WTC11 (cell line): ENCODE results near the gene KLHDC8A.
"Not testable (repeated sequence)": the region's sequence is repeated elsewhere in the genome, so short reads cannot be mapped to it uniquely, and the experiment has no call there.

ENCODE experiments used
- ATF3 ChIP-seq: sonication (generic); formaldehyde crosslinking; conservative IDR thresholded peaks from 2 replicates; pipeline ENCODE4 v1.8.1; 2022; ENCODE audit warnings: mild to moderate bottlenecking, missing genetic modification reagents
- CTCF ChIP-seq: fragments of 200-600 bp; IDR thresholded peaks from 2 replicates; pipeline ENCODE4 v1.8.0; 2022; ENCODE audit warnings: antibody characterized with exemption
- E2F1 ChIP-seq: sonication (generic); formaldehyde crosslinking; IDR thresholded peaks from 2 replicates; pipeline ENCODE4 v1.8.0; 2022; ENCODE audit warnings: mild to moderate bottlenecking, missing genetic modification reagents
- MAX ChIP-seq: sonication (generic); formaldehyde crosslinking; IDR thresholded peaks from 2 replicates; pipeline ENCODE4 v1.8.0; 2022; ENCODE audit warnings: mild to moderate bottlenecking, missing genetic modification reagents
- NFE2L1 ChIP-seq: sonication (generic); formaldehyde crosslinking; IDR thresholded peaks from 2 replicates; pipeline ENCODE4 v1.8.1; 2023; ENCODE audit warnings: missing genetic modification reagents
- PRDM15 ChIP-seq: sonication (generic); formaldehyde crosslinking; IDR thresholded peaks from 2 replicates; pipeline ENCODE4 v1.8.0; 2022; ENCODE audit warnings: missing genetic modification reagents
- RELA ChIP-seq: sonication (generic); formaldehyde crosslinking; IDR thresholded peaks from 2 replicates; pipeline ENCODE4 v1.8.1; 2022; ENCODE audit warnings: missing genetic modification reagents, mild to moderate bottlenecking, borderline replicate concordance
- ZNF263 ChIP-seq: sonication (generic); formaldehyde crosslinking; IDR thresholded peaks from 2 replicates; pipeline ENCODE4 v1.8.1; 2022; ENCODE audit warnings: low read depth, mild to moderate bottlenecking, moderate library complexity, missing genetic modification reagents

GRCh38 chr1:205382990-205383389 is 26.3 kb upstream of the KLHDC8A start:
- not testable (repeated sequence) for TF ChIP-seq CTCF; NFE2L1 (CRISPR knock-in tag); ZNF263 (CRISPR knock-in tag); MAX (CRISPR knock-in tag); PRDM15; E2F1 (CRISPR knock-in tag); RELA (CRISPR knock-in tag); ATF3 (CRISPR knock-in tag)
